ENCODE results near the gene DPH2. TPM values are rescaled to one million over a fixed set of nuclear protein-coding genes. Genes with fewer than 3 reads are reported as not detected.
A peak's percentile ranks its signal among the peaks of the same experiment; 100 is the strongest.

The DPH2 gene
- total and polyA plus RNA-seq, 8 donors: 10.8 to 22.0 (median 14.5) TPM

- WGBS, 2 donors: 78 to 83% methylated on average over 5 of the region's 5 CpGs
- H3K4me3 ChIP-seq: no peak overlapping the region
- peaks cover 0 to under 1% (median 0%) of the 10 kb centered on the region in 3 donors for H3K36me3 ChIP-seq
- intact Hi-C loops (cut with DNase I): no loop called here
- no peaks in the 10 kb centered on the region for H3K4me1 ChIP-seq
- H3K27ac ChIP-seq: no peak overlapping the region
- no peaks in the 10 kb centered on the region for H3K9me3 ChIP-seq
- no peak for ATAC-seq
- no peaks in the 10 kb centered on the region for H3K27me3 ChIP-seq
- no peak for FAIRE-seq
- DNase-seq: no peak
- TF ChIP-seq CTCF (IDR thresholded peaks at IDR 0.05): no peak
Measured at GRCh38 chr1:43963890-43964289, 5.9 kb upstream of the DPH2 start.

GRCh38 chr1:43965316-43965715 is 4.5 kb upstream of the DPH2 start:
- Histone ChIP-seq H3K9me3 (no peaks in the 10 kb centered on the region), H3K4me3 (no peak overlapping the region), H3K4me1 (no peaks in the 10 kb centered on the region), H3K27ac (no peak overlapping the region), H3K27me3 (no peaks in the 10 kb centered on the region), H3K36me3 (no peaks in the 10 kb centered on the region)
- no peak for DNase-seq
- FAIRE-seq: no peak
- no peak for ATAC-seq
- intact Hi-C loops (cut with DNase I): no loop called here
- no peak for TF ChIP-seq CTCF (IDR thresholded peaks at IDR 0.05)
- 91 to 94% methylated on average over 3 of the region's 3 CpGs for WGBS, 2 donors

- intact Hi-C loops (cut with DNase I): no loop called here
- ATAC-seq (peak in 2 of 4 donors; percentile 21 to 38), FAIRE-seq (no peak), DNase-seq (peak in 2 of 6 donors; percentile 9 to 24)
- no peaks in the 10 kb centered on the region for H3K27me3 ChIP-seq
- H3K36me3 ChIP-seq: no peaks in the 10 kb centered on the region
- no peaks in the 10 kb centered on the region for H3K9me3 ChIP-seq
- H3K4me3 ChIP-seq: no peak overlapping the region
- H3K27ac ChIP-seq: no peak overlapping the region
- TF ChIP-seq CTCF (IDR thresholded peaks at IDR 0.05): no peak
- peaks cover 0 to 6% (median 5%) of the 10 kb centered on the region in 3 donors for H3K4me1 ChIP-seq
- 83 to 88% methylated on average over 6 of the region's 6 CpGs for WGBS, 2 donors
Measured at GRCh38 chr1:43968348-43968948, 1.4 kb upstream of the DPH2 start.

- ATAC-seq (no peak), FAIRE-seq (no peak), DNase-seq (peak in 1 of 6 donors; percentile 14)
- H3K4me1 ChIP-seq: peaks cover 0 to 9% (median 6%) of the 10 kb centered on the region in 3 donors
- 50 to 51% methylated on average over 7 of the region's 7 CpGs for WGBS, 2 donors
- no peak for TF ChIP-seq CTCF (IDR thresholded peaks at IDR 0.05)
- no peak overlapping the region for H3K27ac ChIP-seq
- no peaks in the 10 kb centered on the region for H3K36me3 ChIP-seq
- H3K27me3 ChIP-seq: no peaks in the 10 kb centered on the region
- H3K4me3 ChIP-seq: peak overlapping the region in 2 of 4 donors; percentile 65 to 86
- H3K9me3 ChIP-seq: no peaks in the 10 kb centered on the region
- intact Hi-C loops (cut with DNase I): no loop called here
Measured at GRCh38 chr1:43969416-43969745, 429 bp upstream of the DPH2 start.

- intact Hi-C loops (cut with DNase I): no loop called here
- WGBS, 2 donors: 28 to 38% methylated on average over 5 of the region's 5 CpGs
- Histone ChIP-seq H3K9me3 (no peaks in the 10 kb centered on the region), H3K27ac (no peak overlapping the region), H3K4me3 (peak overlapping the region; percentile 65 to 90 (median 77)), H3K36me3 (no peaks in the 10 kb centered on the region), H3K4me1 (peaks cover 0 to 9% (median 6%) of the 10 kb centered on the region in 3 donors), H3K27me3 (no peaks in the 10 kb centered on the region)
- FAIRE-seq: no peak
- no peak for ATAC-seq
- DNase-seq: no peak
- TF ChIP-seq CTCF (IDR thresholded peaks at IDR 0.05): no peak
Measured at GRCh38 chr1:43970502-43970901, 692 bp downstream of the DPH2 start.
